SK-N-SH (cell line): ENCODE data around the gene FKBP2. TPM values are rescaled to one million over a fixed set of nuclear protein-coding genes. Genes with fewer than 3 reads are reported as not detected.

ENCODE experiments used
- CTCF ChIA-PET: fragments of 300-600, 350-600 bp; formaldehyde crosslinking; extraction: SDS; loops from one replicate; lab custom pipeline; 2021; lab: Yijun Ruan, JAX
- POLR2A ChIA-PET: fragments of 350-600 bp; sonication (Branson Sonifier 250); formaldehyde crosslinking; extraction: SDS; loops from one replicate; lab custom pipeline; 2020; ENCODE audit warnings: antibody characterized with exemption, inconsistent platforms; lab: Yijun Ruan, JAX
- DNase-seq: peaks from one replicate; pipeline ENCODE4 v3.0.0; 2012
- H2AFZ ChIP-seq: fragments of 200-600 bp; sonication (generic); 2 replicates; pipeline ENCODE4 v1.8.1; 2016; ENCODE audit warnings: antibody characterized with exemption, mild to moderate bottlenecking, low read depth
- H3F3A ChIP-seq: fragments of 200-600 bp; sonication (generic); replicated peaks from 2 replicates; pipeline ENCODE3; 2016; ENCODE audit warnings: antibody characterized with exemption, mild to moderate bottlenecking; ENCODE audit not compliant: insufficient read depth
- H3K27ac ChIP-seq, 2 experiments: fragments of 200-500 bp in 1 of 2; fragments of 200-600 bp in 1 of 2; sonication (Bioruptor generic) in 1 of 2; sonication (generic), shearing (Covaris generic) in 1 of 2; 2 replicates each; pipeline versions ENCODE4 v1.5.1 to v1.6.1; 2014 to 2016; ENCODE audit warnings: low read depth in 2 of 2, inconsistent platforms in 1 of 2, low read length in 1 of 2, mild to moderate bottlenecking in 1 of 2, mixed read lengths in 1 of 2
- H3K27me3 ChIP-seq: fragments of 200-600 bp; sonication (generic), shearing (Covaris generic); 2 replicates; pipeline ENCODE4 v1.6.1; 2016; ENCODE audit warnings: mixed run types; ENCODE audit not compliant: insufficient read depth
- H3K36me3 ChIP-seq, 2 experiments: fragments of 200-500 bp in 1 of 2; fragments of 200-600 bp in 1 of 2; sonication (Bioruptor generic) in 1 of 2; sonication (generic) in 1 of 2; replicated peaks in 1 of 2; 2 replicates each; pipeline versions ENCODE3 to v1.5.1; 2014 to 2016; ENCODE audit warnings: low read length in 1 of 2, mild to moderate bottlenecking in 1 of 2; ENCODE audit not compliant: insufficient read depth in 2 of 2, control insufficient read depth in 1 of 2
- H3K4me1 ChIP-seq, 2 experiments: fragments of 200-500 bp in 1 of 2; fragments of 200-600 bp in 1 of 2; sonication (Bioruptor generic) in 1 of 2; sonication (generic), shearing (Covaris generic) in 1 of 2; 2 replicates each; pipeline versions ENCODE4 v1.5.1 to v1.6.1; 2014 to 2016; ENCODE audit warnings: low read depth in 1 of 2, low read length in 1 of 2, mixed run types in 1 of 2; ENCODE audit not compliant: insufficient read depth in 2 of 2, control insufficient read depth in 1 of 2
- H3K4me2 ChIP-seq: fragments of 200-600 bp; sonication (generic), shearing (Covaris generic); 2 replicates; pipeline ENCODE4 v1.6.1; 2017; ENCODE audit warnings: mixed run types
- H3K4me3 ChIP-seq, 2 experiments: fragments of 200-500 bp in 1 of 2; fragments of 200-600 bp in 1 of 2; sonication (Bioruptor generic) in 1 of 2; sonication (generic), shearing (Covaris generic) in 1 of 2; 2 replicates each; pipeline versions ENCODE4 v1.5.1 to v1.8.1; 2014 to 2016; ENCODE audit warnings: low read depth in 2 of 2, inconsistent platforms in 1 of 2, low read length in 1 of 2, mild to moderate bottlenecking in 1 of 2, mixed read lengths in 1 of 2, moderate library complexity in 1 of 2
- H3K79me2 ChIP-seq: fragments of 200-600 bp; sonication (generic); 2 replicates; pipeline ENCODE4 v1.8.1; 2017; ENCODE audit warnings: mild to moderate bottlenecking; ENCODE audit not compliant: insufficient read depth
- H3K9ac ChIP-seq: fragments of 200-600 bp; sonication (generic); 2 replicates; pipeline ENCODE4 v1.6.1; 2017; ENCODE audit warnings: mixed run types
- H3K9me2 ChIP-seq: fragments of 200-600 bp; sonication (generic); 2 replicates; pipeline ENCODE4 v1.6.1; 2017; ENCODE audit warnings: mixed run types
- H3K9me3 ChIP-seq: fragments of 200-600 bp; sonication (generic); 2 replicates; pipeline ENCODE4 v1.6.1; 2017; ENCODE audit warnings: mixed run types, mild to moderate bottlenecking, moderate library complexity
- H4K20me1 ChIP-seq: fragments of 200-600 bp; sonication (generic); 2 replicates; pipeline ENCODE4 v1.6.1; 2017; ENCODE audit warnings: mild to moderate bottlenecking, mixed run types; ENCODE audit not compliant: insufficient read depth
- ELF1 ChIP-seq: IDR thresholded peaks from 2 replicates; pipeline ENCODE4 v1.4.0; 2012
- EP300 ChIP-seq, 2 experiments: IDR thresholded peaks; 2 replicates each; pipeline versions ENCODE4 v1.4.0 to v1.6.1; 2012; ENCODE audit warnings: borderline replicate concordance in 1 of 2, low read depth in 1 of 2, low read length in 1 of 2
- EZH2phosphoT487 ChIP-seq: fragments of 200-600 bp; sonication (generic); IDR thresholded peaks from 2 replicates; pipeline ENCODE4 v1.6.1; 2017; ENCODE audit warnings: low read depth, mixed run types, mild to moderate bottlenecking, antibody characterized with exemption, moderate library complexity, borderline replicate concordance
- MEF2A ChIP-seq: IDR thresholded peaks from 2 replicates; pipeline ENCODE4 v1.4.0; 2012; ENCODE audit warnings: low read depth, borderline replicate concordance
- NRF1 ChIP-seq: IDR thresholded peaks from 2 replicates; pipeline ENCODE4 v1.6.1; 2012; ENCODE audit warnings: low read depth, mild to moderate bottlenecking, low read length
- PBX3 ChIP-seq: IDR thresholded peaks from 2 replicates; pipeline ENCODE4; 2012
- REST ChIP-seq: IDR thresholded peaks from 2 replicates; pipeline ENCODE4 v1.6.1; 2012; ENCODE audit warnings: mild to moderate bottlenecking, low read depth, low read length, moderate library complexity
- SMC3 ChIP-seq: IDR thresholded peaks from 2 replicates; pipeline ENCODE4 v1.6.1; 2012; ENCODE audit warnings: low read depth, low read length, improper control_type of control experiment
- TAF1 ChIP-seq: IDR thresholded peaks from 2 replicates; pipeline ENCODE4 v1.6.1; 2012; ENCODE audit warnings: low read depth, mild to moderate bottlenecking, low read length, moderate library complexity, borderline replicate concordance
- TCF12 ChIP-seq: IDR thresholded peaks from 2 replicates; pipeline ENCODE4 v1.4.0; 2012
- YY1 ChIP-seq: IDR thresholded peaks from 2 replicates; pipeline ENCODE4 v1.4.0; 2012; ENCODE audit warnings: low read depth, mild to moderate bottlenecking
- ZBTB33 ChIP-seq: IDR thresholded peaks from 2 replicates; pipeline ENCODE4 v1.4.0; 2012; ENCODE audit warnings: low read depth, borderline replicate concordance
- WGBS: methylation state at CpG from one replicate; pipeline ENCODE4 v1.1.6; 2017; ENCODE audit warnings: low lambda C conversion rate; 5-methylcytosine and 5-hydroxymethylcytosine counted together
- polyA plus RNA-seq, 3 experiments: library from polyadenylated mRNA; depleted of rRNA; stranded (reverse); fragments of >200 nt; gene quantifications; 2 replicates each; pipeline ENCODE4 v1.2.3, GENCODE V29; 2012

FKBP2 gene
- polyA plus RNA-seq, 1 of the 3 experiments (the other 2 are of a cell fraction) = 127 TPM

GRCh38 chr11:64210301-64211020 is 30.4 kb upstream of the FKBP2 start:
- peaks cover 4 to 10% of the 10 kb centered on the region in 2 experiments for H3K36me3 ChIP-seq
- DNase-seq = peak; percentile 21
- H3F3A ChIP-seq = peaks cover 3% of the 10 kb centered on the region
- no peak for TF ChIP-seq SMC3
- TF ChIP-seq PBX3 = no peak
- TF ChIP-seq EZH2phosphoT487 = no peak
- no peak for TF ChIP-seq TAF1
- no peak for TF ChIP-seq ELF1
- TF ChIP-seq MEF2A = no peak
- TF ChIP-seq YY1 = no peak
- TF ChIP-seq NRF1 = no peak
- TF ChIP-seq ZBTB33 = no peak
- no peak for TF ChIP-seq EP300 (IDR thresholded peaks at IDR 0.05; ENCODE audit: borderline replicate concordance in 1 of 2, low read depth in 1 of 2, low read length in 1 of 2)
- TF ChIP-seq REST = no peak
- TF ChIP-seq TCF12 = no peak
- TF ChIP-seq, all 33 proteins: peak for 0
- no peak overlapping the region for H3K27ac ChIP-seq
- CTCF ChIA-PET = interaction anchor here (0.8 to 2.1 kb wide), 2 partner anchors 10 to 94 kb away, joined by 3 to 5 read pairs; no protein-coding TSS in a partner anchor
- no peak overlapping the region for H3K4me3 ChIP-seq
- no peaks in the 10 kb centered on the region for H3K9me2 ChIP-seq
- H2AFZ ChIP-seq = no peak overlapping the region
- no peaks in the 10 kb centered on the region for H4K20me1 ChIP-seq
- POLR2A ChIA-PET = interaction anchor here (0.6 to 1.4 kb wide), 2 partner anchors 13 to 382 kb away, joined by 3 to 5 read pairs; no protein-coding TSS in a partner anchor
- 96% methylated on average over 19 of the region's 24 CpGs for WGBS
- no peaks in the 10 kb centered on the region; the same call in 1 of the 2 replicates for H3K79me2 ChIP-seq
- no peaks in the 10 kb centered on the region for H3K9me3 ChIP-seq
- H3K27me3 ChIP-seq = no peaks in the 10 kb centered on the region
- no peak overlapping the region for H3K9ac ChIP-seq
- H3K4me1 ChIP-seq = peaks cover 0 to 24% of the 10 kb centered on the region in 2 experiments; a peak in 3 of 4 replicates
- no peak overlapping the region for H3K4me2 ChIP-seq
